Measurements from ENCODE around the gene MRGPRD. TPM values are rescaled to one million over a fixed set of nuclear protein-coding genes. Genes with fewer than 3 reads are reported as not detected.

The MRGPRD gene
- total and polyA plus RNA-seq, 2 of the 13 experiments (the other 11 are each of a cell fraction or from before 2014, with no cell fraction given) = not detected

DNA sequence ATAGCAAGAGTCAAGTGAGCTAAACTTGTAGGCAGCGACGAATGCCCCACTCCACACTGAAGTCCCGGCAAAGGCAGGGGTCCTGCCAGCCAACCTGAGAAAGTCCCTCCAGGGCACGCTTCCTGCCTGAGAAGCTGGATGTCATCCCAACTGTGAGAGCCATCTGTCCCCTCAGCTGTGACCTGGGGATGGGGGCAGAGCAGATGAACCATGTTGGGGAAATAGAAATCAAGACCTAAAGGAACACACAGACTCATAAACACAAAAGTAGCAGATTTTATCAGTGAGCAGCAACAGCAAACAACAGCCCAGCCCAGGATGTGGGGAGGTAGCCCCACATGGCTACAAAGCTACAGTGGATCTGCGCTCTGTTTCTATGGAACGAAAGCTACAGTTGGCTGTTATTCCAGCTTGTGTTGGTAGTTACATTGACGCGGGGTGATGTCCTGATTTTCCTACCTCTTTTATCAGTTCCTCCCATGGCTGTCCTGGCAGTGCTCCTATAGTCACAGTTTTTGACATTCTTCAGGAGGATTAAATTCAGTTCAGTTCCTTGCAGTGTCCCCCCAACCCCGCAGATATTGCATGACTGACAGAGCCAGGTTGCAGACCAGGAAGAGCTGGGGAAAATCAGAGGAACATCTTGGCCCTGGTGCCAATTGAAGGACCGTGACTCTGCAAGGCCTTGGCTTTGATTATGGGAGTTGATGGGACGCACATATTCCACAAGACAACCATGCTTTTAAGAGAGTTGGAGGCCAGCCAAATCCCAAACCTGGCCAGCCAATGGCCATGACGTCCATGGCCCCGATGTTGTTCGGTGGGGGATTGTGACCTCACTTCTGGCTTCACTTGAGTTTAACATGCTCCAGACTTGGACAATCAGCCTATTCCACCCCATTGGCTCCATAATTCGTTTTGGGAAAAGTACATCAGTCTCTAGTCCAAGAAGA lies 14.6 kb downstream of the MRGPRD start (continued):
- TF ChIP-seq, protein P1, sequence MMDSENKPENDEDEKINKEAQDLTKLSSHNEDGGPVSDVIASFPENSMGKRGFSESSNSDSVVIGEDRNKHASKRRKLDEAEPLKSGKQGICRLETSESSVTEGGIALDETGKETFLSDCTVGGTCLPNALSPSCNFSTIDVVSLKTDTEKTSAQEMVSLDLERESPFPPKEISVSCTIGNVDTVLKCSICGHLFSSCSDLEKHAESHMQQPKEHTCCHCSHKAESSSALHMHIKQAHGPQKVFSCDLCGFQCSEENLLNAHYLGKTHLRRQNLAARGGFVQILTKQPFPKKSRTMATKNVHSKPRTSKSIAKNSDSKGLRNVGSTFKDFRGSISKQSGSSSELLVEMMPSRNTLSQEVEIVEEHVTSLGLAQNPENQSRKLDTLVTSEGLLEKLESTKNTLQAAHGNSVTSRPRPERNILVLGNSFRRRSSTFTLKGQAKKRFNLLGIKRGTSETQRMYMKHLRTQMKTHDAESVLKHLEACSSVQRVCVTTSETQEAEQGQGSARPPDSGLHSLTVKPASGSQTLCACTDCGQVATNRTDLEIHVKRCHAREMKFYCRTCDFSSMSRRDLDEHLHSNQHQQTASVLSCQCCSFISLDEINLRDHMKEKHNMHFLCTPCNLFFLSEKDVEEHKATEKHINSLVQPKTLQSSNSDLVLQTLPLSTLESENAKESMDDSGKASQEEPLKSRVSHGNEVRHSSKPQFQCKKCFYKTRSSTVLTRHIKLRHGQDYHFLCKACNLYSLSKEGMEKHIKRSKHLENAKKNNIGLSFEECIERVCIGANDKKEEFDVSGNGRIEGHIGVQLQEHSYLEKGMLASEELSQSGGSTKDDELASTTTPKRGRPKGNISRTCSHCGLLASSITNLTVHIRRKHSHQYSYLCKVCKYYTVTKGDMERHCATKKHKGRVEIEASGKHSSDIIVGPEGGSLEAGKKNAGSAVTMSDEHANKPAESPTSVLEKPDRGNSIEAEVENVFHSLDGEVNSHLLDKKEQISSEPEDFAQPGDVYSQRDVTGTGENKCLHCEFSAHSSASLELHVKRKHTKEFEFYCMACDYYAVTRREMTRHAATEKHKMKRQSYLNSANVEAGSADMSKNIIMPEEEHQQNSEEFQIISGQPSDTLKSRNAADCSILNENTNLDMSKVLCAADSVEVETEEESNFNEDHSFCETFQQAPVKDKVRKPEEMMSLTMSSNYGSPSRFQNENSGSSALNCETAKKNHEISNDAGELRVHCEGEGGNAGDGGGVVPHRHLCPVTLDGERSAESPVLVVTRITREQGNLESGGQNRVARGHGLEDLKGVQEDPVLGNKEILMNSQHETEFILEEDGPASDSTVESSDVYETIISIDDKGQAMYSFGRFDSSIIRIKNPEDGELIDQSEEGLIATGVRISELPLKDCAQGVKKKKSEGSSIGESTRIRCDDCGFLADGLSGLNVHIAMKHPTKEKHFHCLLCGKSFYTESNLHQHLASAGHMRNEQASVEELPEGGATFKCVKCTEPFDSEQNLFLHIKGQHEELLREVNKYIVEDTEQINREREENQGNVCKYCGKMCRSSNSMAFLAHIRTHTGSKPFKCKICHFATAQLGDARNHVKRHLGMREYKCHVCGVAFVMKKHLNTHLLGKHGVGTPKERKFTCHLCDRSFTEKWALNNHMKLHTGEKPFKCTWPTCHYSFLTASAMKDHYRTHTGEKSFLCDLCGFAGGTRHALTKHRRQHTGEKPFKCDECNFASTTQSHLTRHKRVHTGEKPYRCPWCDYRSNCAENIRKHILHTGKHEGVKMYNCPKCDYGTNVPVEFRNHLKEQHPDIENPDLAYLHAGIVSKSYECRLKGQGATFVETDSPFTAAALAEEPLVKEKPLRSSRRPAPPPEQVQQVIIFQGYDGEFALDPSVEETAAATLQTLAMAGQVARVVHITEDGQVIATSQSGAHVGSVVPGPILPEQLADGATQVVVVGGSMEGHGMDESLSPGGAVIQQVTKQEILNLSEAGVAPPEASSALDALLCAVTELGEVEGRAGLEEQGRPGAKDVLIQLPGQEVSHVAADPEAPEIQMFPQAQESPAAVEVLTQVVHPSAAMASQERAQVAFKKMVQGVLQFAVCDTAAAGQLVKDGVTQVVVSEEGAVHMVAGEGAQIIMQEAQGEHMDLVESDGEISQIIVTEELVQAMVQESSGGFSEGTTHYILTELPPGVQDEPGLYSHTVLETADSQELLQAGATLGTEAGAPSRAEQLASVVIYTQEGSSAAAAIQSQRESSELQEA (CRISPR knock-in tag; IDR thresholded peaks at IDR 0.05; ENCODE audit: not compliant biosample characterization) = no peak
- TF ChIP-seq, protein P2, sequence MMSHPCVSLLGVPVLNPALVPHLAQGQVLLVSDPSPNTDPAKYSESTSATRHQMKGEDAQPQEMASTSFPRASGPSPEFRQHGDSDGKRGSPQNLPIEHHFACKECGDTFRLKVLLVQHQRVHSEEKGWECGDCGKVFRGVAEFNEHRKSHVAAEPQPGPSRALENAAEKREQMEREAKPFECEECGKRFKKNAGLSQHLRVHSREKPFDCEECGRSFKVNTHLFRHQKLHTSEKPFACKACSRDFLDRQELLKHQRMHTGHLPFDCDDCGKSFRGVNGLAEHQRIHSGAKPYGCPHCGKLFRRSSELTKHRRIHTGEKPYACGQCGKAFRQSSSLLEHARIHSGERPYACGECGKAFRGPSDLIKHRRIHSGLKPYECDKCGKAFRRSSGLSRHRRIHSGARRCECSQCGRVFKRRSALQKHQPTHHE (CRISPR knock-in tag; IDR thresholded peaks at IDR 0.05; ENCODE audit: borderline replicate concordance) = no peak
- TF ChIP-seq ZNF761 (CRISPR knock-in tag; conservative IDR thresholded peaks at IDR 0.05) (no peak), ZNF790 (CRISPR knock-in tag; IDR thresholded peaks at IDR 0.05; ENCODE audit: borderline replicate concordance) (no peak)
- TF ChIP-seq, protein P3, sequence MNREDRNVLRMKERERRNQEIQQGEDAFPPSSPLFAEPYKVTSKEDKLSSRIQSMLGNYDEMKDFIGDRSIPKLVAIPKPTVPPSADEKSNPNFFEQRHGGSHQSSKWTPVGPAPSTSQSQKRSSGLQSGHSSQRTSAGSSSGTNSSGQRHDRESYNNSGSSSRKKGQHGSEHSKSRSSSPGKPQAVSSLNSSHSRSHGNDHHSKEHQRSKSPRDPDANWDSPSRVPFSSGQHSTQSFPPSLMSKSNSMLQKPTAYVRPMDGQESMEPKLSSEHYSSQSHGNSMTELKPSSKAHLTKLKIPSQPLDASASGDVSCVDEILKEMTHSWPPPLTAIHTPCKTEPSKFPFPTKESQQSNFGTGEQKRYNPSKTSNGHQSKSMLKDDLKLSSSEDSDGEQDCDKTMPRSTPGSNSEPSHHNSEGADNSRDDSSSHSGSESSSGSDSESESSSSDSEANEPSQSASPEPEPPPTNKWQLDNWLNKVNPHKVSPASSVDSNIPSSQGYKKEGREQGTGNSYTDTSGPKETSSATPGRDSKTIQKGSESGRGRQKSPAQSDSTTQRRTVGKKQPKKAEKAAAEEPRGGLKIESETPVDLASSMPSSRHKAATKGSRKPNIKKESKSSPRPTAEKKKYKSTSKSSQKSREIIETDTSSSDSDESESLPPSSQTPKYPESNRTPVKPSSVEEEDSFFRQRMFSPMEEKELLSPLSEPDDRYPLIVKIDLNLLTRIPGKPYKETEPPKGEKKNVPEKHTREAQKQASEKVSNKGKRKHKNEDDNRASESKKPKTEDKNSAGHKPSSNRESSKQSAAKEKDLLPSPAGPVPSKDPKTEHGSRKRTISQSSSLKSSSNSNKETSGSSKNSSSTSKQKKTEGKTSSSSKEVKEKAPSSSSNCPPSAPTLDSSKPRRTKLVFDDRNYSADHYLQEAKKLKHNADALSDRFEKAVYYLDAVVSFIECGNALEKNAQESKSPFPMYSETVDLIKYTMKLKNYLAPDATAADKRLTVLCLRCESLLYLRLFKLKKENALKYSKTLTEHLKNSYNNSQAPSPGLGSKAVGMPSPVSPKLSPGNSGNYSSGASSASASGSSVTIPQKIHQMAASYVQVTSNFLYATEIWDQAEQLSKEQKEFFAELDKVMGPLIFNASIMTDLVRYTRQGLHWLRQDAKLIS (CRISPR knock-in tag; IDR thresholded peaks at IDR 0.05) = no peak

All from HepG2 (cell line).